ENCODE results near the gene TOMM70.

GRCh38 chr3:100416176-100416575 is 15.3 kb upstream of the TOMM70 start:
- TF ChIP-seq, protein P1, sequence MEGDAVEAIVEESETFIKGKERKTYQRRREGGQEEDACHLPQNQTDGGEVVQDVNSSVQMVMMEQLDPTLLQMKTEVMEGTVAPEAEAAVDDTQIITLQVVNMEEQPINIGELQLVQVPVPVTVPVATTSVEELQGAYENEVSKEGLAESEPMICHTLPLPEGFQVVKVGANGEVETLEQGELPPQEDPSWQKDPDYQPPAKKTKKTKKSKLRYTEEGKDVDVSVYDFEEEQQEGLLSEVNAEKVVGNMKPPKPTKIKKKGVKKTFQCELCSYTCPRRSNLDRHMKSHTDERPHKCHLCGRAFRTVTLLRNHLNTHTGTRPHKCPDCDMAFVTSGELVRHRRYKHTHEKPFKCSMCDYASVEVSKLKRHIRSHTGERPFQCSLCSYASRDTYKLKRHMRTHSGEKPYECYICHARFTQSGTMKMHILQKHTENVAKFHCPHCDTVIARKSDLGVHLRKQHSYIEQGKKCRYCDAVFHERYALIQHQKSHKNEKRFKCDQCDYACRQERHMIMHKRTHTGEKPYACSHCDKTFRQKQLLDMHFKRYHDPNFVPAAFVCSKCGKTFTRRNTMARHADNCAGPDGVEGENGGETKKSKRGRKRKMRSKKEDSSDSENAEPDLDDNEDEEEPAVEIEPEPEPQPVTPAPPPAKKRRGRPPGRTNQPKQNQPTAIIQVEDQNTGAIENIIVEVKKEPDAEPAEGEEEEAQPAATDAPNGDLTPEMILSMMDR (IDR thresholded peaks at IDR 0.05; ENCODE audit: poor library complexity, severe bottlenecking) = no peak
- TF ChIP-seq RAD21 (conservative IDR thresholded peaks at IDR 0.05) (no peak), REST (IDR thresholded peaks at IDR 0.05; ENCODE audit: borderline replicate concordance) (no peak), SMC3 (conservative IDR thresholded peaks at IDR 0.05; ENCODE audit: poor library complexity) (no peak), POLR2AphosphoS5 (IDR thresholded peaks at IDR 0.05) (no peak), MXI1 (conservative IDR thresholded peaks at IDR 0.05; ENCODE audit: poor library complexity, severe bottlenecking) (no peak), EP300 (conservative IDR thresholded peaks at IDR 0.05; ENCODE audit: poor library complexity, severe bottlenecking) (no peak)
